HPDE6-E6E7 (cell line): ENCODE results near the gene ZNF497.
"Not testable (repeated sequence)": the region's sequence is repeated elsewhere in the genome, so short reads cannot be mapped to it uniquely, and the experiment has no call there.

Experiments
- DNase-seq: peaks from one replicate; pipeline ENCODE4 v3.0.0; 2011; ENCODE audit warnings: missing footprints; ENCODE audit errors: extremely low spot score

The ZNF497 gene

GRCh38 chr19:58310685-58311084 lies 51.9 kb downstream of the ZNF497 start:
- DNase-seq = not testable (repeated sequence)

GRCh38 chr19:58307736-58308135 lies 54.8 kb downstream of the ZNF497 start:
- no peak for DNase-seq

GRCh38 chr19:58305932-58306323 lies 56.6 kb downstream of the ZNF497 start:
- DNase-seq = peak; percentile 52

GRCh38 chr19:58305065-58305931 lies 57.3 kb downstream of the ZNF497 start, which contains the start of gene ERVK3-1:
Gene ERVK3-1, plus strand, starts transcription at chr19:58305377. Its CDS starts 6,792 bp downstream, at chr19:58312169.
- DNase-seq = peak; percentile 97

- DNase-seq = no peak
These were observed 57.8 kb downstream of the ZNF497 start for GRCh38 chr19:58304748-58305064.
